ENCODE data around the gene FURIN. TPM values are rescaled to one million over a fixed set of nuclear protein-coding genes. Genes with fewer than 3 reads are reported as not detected.

Gene FURIN
- total RNA-seq, 1 donor from 2014 or later, result 143 TPM

- Mint-ChIP-seq H3K4me1 (ENCODE audit: unreplicated experiment) (peaks cover 20% of the 10 kb centered on the region), H3K4me3 (ENCODE audit: unreplicated experiment) (no peak overlapping the region), H3K36me3 (ENCODE audit: low read depth, unreplicated experiment) (no peaks in the 10 kb centered on the region), H3K27me3 (ENCODE audit: unreplicated experiment) (peaks cover 15% of the 10 kb centered on the region), H3K27ac (ENCODE audit: unreplicated experiment) (no peak overlapping the region), H3K9me3 (ENCODE audit: unreplicated experiment) (no peaks in the 10 kb centered on the region)
- DNase-seq (ENCODE audit: low spot score), result no peak
- TF ChIP-seq CTCF (IDR thresholded peaks at IDR 0.05; ENCODE audit: unreplicated experiment), result no peak
Measured at GRCh38 chr15:90860942-90861675, 7.3 kb upstream of the FURIN start.

GRCh38 chr15:90862487-90862886, 5.9 kb upstream of the FURIN start:
- TF ChIP-seq CTCF (IDR thresholded peaks at IDR 0.05; ENCODE audit: unreplicated experiment), result no peak
- H3K27me3 Mint-ChIP-seq (ENCODE audit: unreplicated experiment), result peaks cover 13% of the 10 kb centered on the region
- DNase-seq (ENCODE audit: low spot score), result no peak
- H3K4me3 Mint-ChIP-seq (ENCODE audit: unreplicated experiment), result peak overlapping the region; percentile 22
- H3K36me3 Mint-ChIP-seq (ENCODE audit: low read depth, unreplicated experiment), result no peaks in the 10 kb centered on the region
- peaks cover 16% of the 10 kb centered on the region for H3K4me1 Mint-ChIP-seq (ENCODE audit: unreplicated experiment)
- H3K27ac Mint-ChIP-seq (ENCODE audit: unreplicated experiment), result no peak overlapping the region
- H3K9me3 Mint-ChIP-seq (ENCODE audit: unreplicated experiment), result no peaks in the 10 kb centered on the region

- no peaks in the 10 kb centered on the region for H3K9me3 Mint-ChIP-seq (ENCODE audit: unreplicated experiment)
- H3K4me3 Mint-ChIP-seq (ENCODE audit: unreplicated experiment), result no peak overlapping the region
- peaks cover 9% of the 10 kb centered on the region for H3K27me3 Mint-ChIP-seq (ENCODE audit: unreplicated experiment)
- no peak overlapping the region for H3K27ac Mint-ChIP-seq (ENCODE audit: unreplicated experiment)
- TF ChIP-seq CTCF (IDR thresholded peaks at IDR 0.05; ENCODE audit: unreplicated experiment), result no peak
- no peak for DNase-seq (ENCODE audit: low spot score)
- no peaks in the 10 kb centered on the region for H3K36me3 Mint-ChIP-seq (ENCODE audit: low read depth, unreplicated experiment)
- H3K4me1 Mint-ChIP-seq (ENCODE audit: unreplicated experiment), result peaks cover 18% of the 10 kb centered on the region
Measured at GRCh38 chr15:90862964-90863778, 5.2 kb upstream of the FURIN start.

DNA sequence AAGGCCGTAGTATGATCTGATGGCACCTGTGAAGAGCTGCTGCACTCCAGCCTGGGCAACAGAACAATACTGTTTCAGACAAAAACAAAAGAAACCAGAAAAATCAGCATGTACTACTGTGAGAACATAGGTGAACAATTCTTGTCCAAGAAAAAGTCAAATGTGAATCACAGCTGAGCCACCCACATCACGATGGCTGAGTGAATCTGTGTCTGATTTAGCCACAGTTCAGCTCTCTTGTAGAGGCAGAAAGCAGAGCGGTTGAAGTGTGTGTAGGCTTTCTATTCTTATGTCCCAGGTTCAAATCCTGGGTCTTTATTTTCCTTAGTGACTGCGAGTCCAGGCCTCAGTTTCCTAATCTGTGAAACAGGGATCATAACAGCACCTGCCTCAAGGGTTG, 4.4 kb upstream of the FURIN start:
- H3K36me3 Mint-ChIP-seq (ENCODE audit: low read depth, unreplicated experiment), result no peaks in the 10 kb centered on the region
- H3K27ac Mint-ChIP-seq (ENCODE audit: unreplicated experiment), result no peak overlapping the region
- no peak for TF ChIP-seq CTCF (IDR thresholded peaks at IDR 0.05; ENCODE audit: unreplicated experiment)
- no peak overlapping the region for H3K4me3 Mint-ChIP-seq (ENCODE audit: unreplicated experiment)
- no peaks in the 10 kb centered on the region for H3K9me3 Mint-ChIP-seq (ENCODE audit: unreplicated experiment)
- peaks cover 26% of the 10 kb centered on the region for H3K4me1 Mint-ChIP-seq (ENCODE audit: unreplicated experiment)
- DNase-seq (ENCODE audit: low spot score), result no peak
- peaks cover 9% of the 10 kb centered on the region for H3K27me3 Mint-ChIP-seq (ENCODE audit: unreplicated experiment)

- TF ChIP-seq CTCF (IDR thresholded peaks at IDR 0.05; ENCODE audit: unreplicated experiment), result no peak
- Mint-ChIP-seq H3K4me1 (ENCODE audit: unreplicated experiment) (peaks cover 26% of the 10 kb centered on the region), H3K9me3 (ENCODE audit: unreplicated experiment) (no peaks in the 10 kb centered on the region), H3K4me3 (ENCODE audit: unreplicated experiment) (no peak overlapping the region), H3K27me3 (ENCODE audit: unreplicated experiment) (peaks cover 6% of the 10 kb centered on the region), H3K27ac (ENCODE audit: unreplicated experiment) (no peak overlapping the region), H3K36me3 (ENCODE audit: low read depth, unreplicated experiment) (no peaks in the 10 kb centered on the region)
- no peak for DNase-seq (ENCODE audit: low spot score)
Measured at GRCh38 chr15:90864507-90864906, 3.9 kb upstream of the FURIN start.
